Common myeloid progenitor, CD34-positive (primary cell): ENCODE measurements around the gene KLF6.

Experiments
- CTCF ChIA-PET: fragments of 350-600 bp; sonication (Branson Sonifier 250); formaldehyde crosslinking; loops from one replicate; lab custom pipeline; 2021; ENCODE audit warnings: antibody characterized with exemption; lab: Charles Lee
- POLR2A ChIA-PET: fragments of 350-600 bp; sonication (Branson Sonifier 250); formaldehyde crosslinking; loops from one replicate; lab custom pipeline; 2021; ENCODE audit warnings: antibody characterized with exemption; lab: Charles Lee
- DNase-seq, 3 donors: peaks; one replicate each; pipeline versions ENCODE4 v3.0.0 to v3.0.0-alpha.2; 2013
- H3K27ac ChIP-seq, 2 experiments: 1 replicate in 1 of 2; 2 replicates in 1 of 2; pipeline ENCODE4 v1.7.0; 2013; ENCODE audit warnings: inconsistent platforms in 2 of 2, low read length in 2 of 2, mild to moderate bottlenecking in 2 of 2, low read depth in 1 of 2, moderate library complexity in 1 of 2; ENCODE audit not compliant: severe bottlenecking in 2 of 2, insufficient read depth in 1 of 2, poor library complexity in 1 of 2
- H3K27me3 ChIP-seq, 5 experiments: replicated peaks in 2 of 5; 1 replicate in 3 of 5; 2 replicates in 2 of 5; pipeline versions ENCODE4 v1.6.1 to v1.7.0; 2013; ENCODE audit warnings: low read length in 4 of 5, mild to moderate bottlenecking in 2 of 5, moderate library complexity in 2 of 5, inconsistent platforms in 1 of 5; ENCODE audit not compliant: insufficient read depth in 5 of 5, control insufficient read depth in 4 of 5
- H3K36me3 ChIP-seq, 4 experiments: 1 replicate in 2 of 4; 2 replicates in 2 of 4; pipeline versions ENCODE4 v1.6.1 to v1.7.0; 2013; ENCODE audit warnings: low read length in 3 of 4, control low read depth in 1 of 4, mild to moderate bottlenecking in 1 of 4; ENCODE audit not compliant: control insufficient read depth in 4 of 4, insufficient read depth in 4 of 4
- H3K4me1 ChIP-seq, 4 experiments: 1 replicate in 3 of 4; 2 replicates in 1 of 4; pipeline versions ENCODE4 v1.6.1 to v1.7.1; 2013; ENCODE audit warnings: low read length in 3 of 4, mild to moderate bottlenecking in 3 of 4, control low read depth in 1 of 4, inconsistent platforms in 1 of 4, moderate library complexity in 1 of 4; ENCODE audit not compliant: control insufficient read depth in 4 of 4, insufficient read depth in 4 of 4; ENCODE audit errors: control extremely low read depth in 1 of 4
- H3K4me3 ChIP-seq, 7 experiments: 1 replicate in 4 of 7; 2 replicates in 3 of 7; pipeline versions ENCODE4 v1.5.1 to v1.7.0; 2013; ENCODE audit warnings: mild to moderate bottlenecking in 7 of 7, low read length in 6 of 7, moderate library complexity in 6 of 7, inconsistent platforms in 2 of 7, low read depth in 2 of 7, control low read depth in 1 of 7; ENCODE audit not compliant: insufficient read depth in 4 of 7, control insufficient read depth in 1 of 7; ENCODE audit errors: extremely low read depth in 1 of 7
- H3K9me3 ChIP-seq, 5 experiments: 1 replicate in 4 of 5; 2 replicates in 1 of 5; pipeline versions ENCODE4 v1.6.1 to v1.7.1; 2013; ENCODE audit warnings: low read length in 4 of 5, mild to moderate bottlenecking in 2 of 5, inconsistent platforms in 1 of 5, low read depth in 1 of 5, moderate library complexity in 1 of 5; ENCODE audit not compliant: control insufficient read depth in 4 of 5, insufficient read depth in 2 of 5; ENCODE audit errors: control extremely low read depth in 1 of 5
- WGBS: methylation state at CpG from one replicate; pipeline ENCODE4 v1.1.5; 2013; ENCODE audit not compliant: insufficient coverage; 5-methylcytosine and 5-hydroxymethylcytosine counted together

KLF6 gene

DNA sequence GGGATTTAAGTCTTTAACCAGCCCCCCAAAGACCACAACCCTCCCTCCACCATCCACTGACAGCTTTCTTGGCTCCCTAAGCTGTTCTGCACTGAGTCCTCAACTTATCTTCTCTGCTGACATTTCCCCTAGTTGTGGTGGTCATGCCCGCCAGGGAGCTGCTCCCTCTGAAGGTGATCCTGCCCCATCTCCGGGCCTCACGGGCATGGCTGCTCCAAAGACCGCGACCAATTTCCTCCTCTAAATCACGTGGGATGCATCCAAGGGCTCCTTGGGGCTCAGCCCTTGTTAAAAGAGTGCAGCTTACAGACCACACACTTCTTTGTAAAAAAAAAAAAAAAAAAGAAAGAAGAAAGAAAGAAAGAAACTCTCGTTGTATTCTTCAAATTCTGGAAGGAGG lies 27.1 kb upstream of the KLF6 start:
- WGBS: 67% methylated on average over 2 of the region's 7 CpGs
- no peak overlapping the region for H3K4me3 ChIP-seq
- H3K27me3 ChIP-seq: no peaks in the 10 kb centered on the region
- peaks cover 0 to 2% (median 0%) of the 10 kb centered on the region in 5 experiments for H3K9me3 ChIP-seq
- H3K4me1 ChIP-seq: peaks cover 4 to 51% (median 48%) of the 10 kb centered on the region in 4 experiments
- POLR2A ChIA-PET: interaction anchor here (1.6 to 2.4 kb wide), 2 partner anchors 27 to 37 kb away, joined by 4 to 9 read pairs; partner anchors contain the start of gene KLF6
- no peaks in the 10 kb centered on the region for H3K36me3 ChIP-seq
- DNase-seq: peak in 1 of 3 donors; percentile 14
- CTCF ChIA-PET: interaction anchor here (1.8 kb wide), 1 partner anchor 9 kb away, joined by 8 read pairs; no protein-coding TSS in a partner anchor
- H3K27ac ChIP-seq: no peak overlapping the region

DNA sequence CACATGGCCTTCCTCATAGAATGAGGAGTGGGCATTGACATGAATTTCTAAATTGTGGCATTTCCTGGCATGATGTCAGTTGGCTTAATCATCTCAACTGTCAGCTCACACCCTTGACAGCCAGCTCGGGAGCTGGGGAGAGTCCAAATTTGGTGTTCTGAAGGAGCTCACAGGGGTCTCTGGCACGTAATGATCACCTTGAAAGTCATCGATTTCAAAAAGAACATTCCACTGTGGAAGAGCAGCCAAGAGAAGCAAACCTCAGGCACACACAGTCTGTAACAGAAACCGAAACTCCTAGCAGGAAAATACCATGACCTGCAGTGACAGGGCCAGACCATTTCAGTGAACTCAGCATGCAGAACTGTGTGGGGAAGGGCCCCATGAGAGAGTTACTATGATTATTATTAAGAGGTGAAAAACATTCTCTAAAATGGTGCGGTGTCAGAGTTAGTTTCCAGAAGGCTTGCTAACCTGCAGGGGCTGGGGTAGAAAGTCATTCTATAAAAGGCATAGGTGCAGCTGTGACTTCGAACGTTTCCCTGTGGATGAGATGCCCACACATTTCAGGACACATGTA lies 26.4 kb upstream of the KLF6 start:
- peaks cover 5 to 58% (median 56%) of the 10 kb centered on the region in 4 experiments for H3K4me1 ChIP-seq
- ChIA-PET CTCF (interaction anchor here (1.7 to 1.8 kb wide), 2 partner anchors 10 to 20 kb away, joined by 3 to 8 read pairs; no protein-coding TSS in a partner anchor), POLR2A (interaction anchor here (0.9 to 2.4 kb wide), 3 partner anchors 26 to 79 kb away, joined by 3 to 9 read pairs (median 4); partner anchors contain the start of gene KLF6)
- peak; percentile 48 to 84 (median 72) for DNase-seq
- peak overlapping the region in 6 of 7 experiments; percentile 3 to 38 (median 7) for H3K4me3 ChIP-seq
- H3K9me3 ChIP-seq: peaks cover 0 to 2% (median 0%) of the 10 kb centered on the region in 5 experiments
- no peaks in the 10 kb centered on the region for H3K36me3 ChIP-seq
- H3K27ac ChIP-seq: peak overlapping the region; percentile 62 to 83
- H3K27me3 ChIP-seq: no peaks in the 10 kb centered on the region
- 40% methylated on average over 6 of the region's 7 CpGs for WGBS

DNA sequence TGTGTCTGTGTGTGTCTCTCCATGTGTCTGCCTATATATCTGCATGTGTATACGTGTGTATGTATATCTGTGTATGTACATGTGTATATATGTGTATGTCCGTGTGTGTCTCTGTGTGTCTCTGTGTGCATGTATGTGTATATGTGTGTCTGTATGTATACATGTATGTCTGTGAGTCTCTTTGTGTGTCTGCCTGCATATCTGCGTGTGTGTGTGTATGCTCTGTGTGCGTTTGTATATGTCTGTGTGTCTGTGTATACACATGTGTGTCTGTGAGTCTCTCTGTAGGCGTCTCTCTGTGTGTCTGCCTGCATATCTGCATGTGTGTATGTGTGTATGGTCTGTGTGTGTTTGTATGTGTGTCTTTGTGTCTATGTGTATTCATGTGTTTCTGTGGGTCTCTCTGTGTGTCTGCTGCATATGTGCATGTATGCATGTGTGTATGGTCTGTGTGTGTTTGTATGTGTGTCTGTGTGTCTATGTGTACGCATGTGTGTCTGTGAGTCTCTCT lies 23.7 kb upstream of the KLF6 start:
- WGBS: 93% methylated on average over 2 of the region's 6 CpGs
- Histone ChIP-seq H3K27ac (no peak overlapping the region), H3K27me3 (no peaks in the 10 kb centered on the region), H3K9me3 (no peaks in the 10 kb centered on the region), H3K4me1 (peaks cover 28 to 84% (median 80%) of the 10 kb centered on the region in 4 experiments), H3K4me3 (no peak overlapping the region), H3K36me3 (no peaks in the 10 kb centered on the region)
- POLR2A ChIA-PET: no interaction called here
- DNase-seq: no peak
- CTCF ChIA-PET: no interaction called here

DNA sequence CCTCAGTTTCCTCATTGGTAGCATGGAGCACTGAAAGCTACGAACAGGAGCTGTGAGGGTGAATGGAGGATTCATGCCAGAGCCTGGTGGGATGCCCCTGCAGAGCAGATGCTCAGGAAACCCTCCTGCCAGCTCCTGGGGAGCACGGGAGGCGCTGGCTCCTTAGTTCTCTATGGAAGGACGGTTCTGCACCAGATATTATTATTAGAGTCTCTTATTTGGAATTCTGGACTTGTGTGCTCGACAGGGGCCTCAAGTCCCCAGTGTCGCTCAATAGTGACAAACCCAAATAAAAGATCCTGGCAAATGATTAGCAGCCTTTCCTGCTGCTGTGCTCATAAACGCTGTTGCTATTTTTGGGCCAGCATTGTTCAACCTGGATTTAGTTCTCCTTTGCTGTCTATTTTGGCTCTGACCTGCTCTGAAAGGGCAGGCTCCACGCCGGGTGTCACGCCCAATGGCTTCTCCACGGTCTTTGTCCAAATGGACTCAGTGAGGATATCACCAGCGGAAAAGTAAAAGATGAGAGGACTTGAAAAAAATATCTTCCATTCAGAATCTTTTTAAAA lies 23.0 kb upstream of the KLF6 start:
- ChIA-PET CTCF (no interaction called here), POLR2A (interaction anchor here (5.5 kb wide), 1 partner anchor 24 kb away, joined by 48 read pairs; the partner anchor contains the start of gene KLF6)
- Histone ChIP-seq H3K4me1 (peaks cover 35 to 91% (median 86%) of the 10 kb centered on the region in 4 experiments), H3K9me3 (no peaks in the 10 kb centered on the region), H3K27ac (no peak overlapping the region), H3K4me3 (no peak overlapping the region), H3K27me3 (no peaks in the 10 kb centered on the region), H3K36me3 (no peaks in the 10 kb centered on the region)
- peak in 1 of 3 donors; percentile 21 for DNase-seq
- 42% methylated on average over 9 of the region's 12 CpGs for WGBS

DNA sequence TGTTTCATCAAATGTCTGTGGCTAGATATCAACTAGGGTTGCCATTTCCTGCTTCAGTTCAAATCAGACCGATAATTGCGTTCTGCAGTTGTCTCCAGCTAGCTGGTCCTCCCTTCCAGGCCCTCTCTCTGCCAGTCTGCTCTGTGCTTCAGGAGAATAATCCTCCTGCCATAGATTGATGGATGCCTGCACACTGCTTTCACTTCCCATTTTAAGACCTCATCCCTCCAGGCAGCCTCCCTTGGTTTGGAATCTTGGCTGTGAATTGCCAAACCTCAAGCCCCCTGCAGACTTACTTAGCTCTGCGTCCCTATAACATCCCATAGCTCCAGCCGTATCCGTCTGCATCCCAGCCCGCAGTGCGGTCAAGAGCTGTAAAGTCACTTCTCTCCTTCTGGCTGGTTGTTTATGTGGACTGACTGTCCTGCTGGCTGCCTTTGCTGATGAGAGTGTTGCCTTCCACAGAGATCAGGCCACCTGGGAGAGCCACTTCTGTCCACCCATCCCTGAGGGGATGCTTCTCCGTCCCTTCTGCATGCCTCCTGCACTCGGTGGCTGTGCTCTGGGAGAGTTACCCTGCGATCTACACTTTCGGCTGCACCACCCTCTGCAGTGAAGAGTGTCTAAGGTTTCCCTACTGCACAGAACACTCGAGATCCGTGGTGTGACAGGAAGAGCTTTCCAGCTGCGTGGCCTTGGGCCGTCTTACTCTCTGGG lies 22.4 kb upstream of the KLF6 start:
- Histone ChIP-seq H3K27ac (no peak overlapping the region), H3K9me3 (no peaks in the 10 kb centered on the region), H3K4me1 (peaks cover 35 to 97% (median 93%) of the 10 kb centered on the region in 4 experiments), H3K4me3 (no peak overlapping the region), H3K36me3 (no peaks in the 10 kb centered on the region), H3K27me3 (no peaks in the 10 kb centered on the region)
- peak in 1 of 3 donors; percentile 22 for DNase-seq
- WGBS: 91% methylated on average over 15 of the region's 15 CpGs
- ChIA-PET POLR2A (interaction anchor here (5.5 kb wide), 1 partner anchor 23 kb away, joined by 48 read pairs; the partner anchor contains the start of gene KLF6), CTCF (no interaction called here)

DNA sequence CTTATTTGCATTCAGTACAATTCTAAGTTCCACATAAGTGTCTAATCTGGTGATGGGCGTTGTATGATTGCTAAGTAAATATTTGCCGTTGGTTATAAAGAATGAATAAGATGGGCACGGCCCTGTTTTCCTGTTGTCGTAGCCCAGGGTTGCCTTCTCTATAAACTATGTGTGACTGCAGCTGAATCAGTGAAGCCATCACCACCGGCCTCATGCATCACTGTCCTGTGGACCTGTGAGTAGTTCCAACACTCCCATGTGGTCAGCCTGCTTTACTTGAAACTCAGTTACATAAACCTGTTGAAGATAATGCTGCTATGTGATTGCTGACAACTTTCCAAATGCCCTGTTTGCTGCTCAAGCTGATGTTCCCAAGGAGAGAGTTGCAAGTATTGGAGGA lies 21.6 kb upstream of the KLF6 start:
- Histone ChIP-seq H3K4me3 (no peak overlapping the region), H3K9me3 (no peaks in the 10 kb centered on the region), H3K27me3 (no peaks in the 10 kb centered on the region), H3K36me3 (no peaks in the 10 kb centered on the region), H3K4me1 (peaks cover 35 to 93% (median 88%) of the 10 kb centered on the region in 4 experiments), H3K27ac (peak overlapping the region; percentile 99)
- 100% methylated on average over 4 of the region's 5 CpGs for WGBS
- DNase-seq: no peak
- CTCF ChIA-PET: no interaction called here
- POLR2A ChIA-PET: interaction anchor here (5.5 kb wide), 1 partner anchor 22 kb away, joined by 48 read pairs; the partner anchor contains the start of gene KLF6
